Sigmoid colon (tissue), 4 donors: Measurements from ENCODE around the gene FAM83G.

ENCODE experiments used
- CTCF ChIP-seq, 4 experiments: fragments of 450-650 bp in 3 of 4; fragments of 200-600 bp in 1 of 4; IDR thresholded peaks; one replicate each; pipeline ENCODE4 v1.5.1; 2016 to 2019; ENCODE audit warnings: antibody characterized with exemption in 4 of 4, mild to moderate bottlenecking in 3 of 4, moderate library complexity in 2 of 4
- EP300 ChIP-seq, 4 donors: sonication (generic); formaldehyde crosslinking; IDR thresholded peaks; one replicate each; pipeline ENCODE4 v1.6.1; 2017; ENCODE audit warnings: antibody characterized with exemption in 4 of 4
- POLR2A ChIP-seq, 2 donors: fragments of 450-650 bp; IDR thresholded peaks; one replicate each; pipeline ENCODE4 v1.6.1; 2016; ENCODE audit warnings: antibody characterized with exemption in 2 of 2, mild to moderate bottlenecking in 2 of 2, moderate library complexity in 2 of 2

DNA sequence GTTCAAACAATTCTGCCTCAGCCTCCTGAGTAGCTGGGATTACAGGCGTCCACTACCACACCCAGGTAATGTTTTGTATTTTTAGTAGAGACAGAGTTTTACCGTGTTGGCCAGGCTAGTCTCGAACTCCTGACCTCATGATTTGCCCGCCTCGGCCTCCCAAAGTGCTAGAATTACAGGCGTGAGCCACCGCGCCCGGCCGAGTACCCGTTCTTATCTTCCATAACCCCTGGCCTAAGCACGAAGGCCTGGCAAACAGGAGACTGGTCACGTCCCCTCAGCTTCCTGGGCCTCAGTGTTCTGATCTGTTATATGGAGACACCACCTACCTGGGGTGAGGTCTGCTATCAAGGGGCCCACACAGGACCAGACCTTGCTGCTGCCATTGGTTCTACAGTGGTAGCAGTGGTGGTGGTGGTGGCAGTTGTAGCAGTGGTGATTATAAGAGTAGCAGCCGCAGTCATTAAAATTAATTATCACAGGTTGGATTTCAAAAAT is 51.3 kb downstream of the FAM83G start:
- TF ChIP-seq CTCF (IDR thresholded peaks at IDR 0.05): no peak
- TF ChIP-seq POLR2A (IDR thresholded peaks at IDR 0.05): no peak
- TF ChIP-seq EP300 (IDR thresholded peaks at IDR 0.05): no peak
